Measurements from ENCODE around the gene DPP3.

Gene DPP3

GRCh38 chr11:66484806-66485380, 4.7 kb downstream of the DPP3 start:
- no peak for DNase-seq

- no peak for DNase-seq
These were observed 8.7 kb downstream of the DPP3 start for GRCh38 chr11:66488957-66489356.

GRCh38 chr11:66489636-66490035, 9.4 kb downstream of the DPP3 start:
- no peak for DNase-seq

- no peak for DNase-seq
These were observed 11.2 kb downstream of the DPP3 start for GRCh38 chr11:66491315-66491935.

- no peak for DNase-seq
These were observed 12.1 kb downstream of the DPP3 start for GRCh38 chr11:66492161-66492865.

- no peak for DNase-seq
These were observed 12.9 kb downstream of the DPP3 start for GRCh38 chr11:66493130-66493529.

- DNase-seq: no peak
These were observed 14.2 kb downstream of the DPP3 start for GRCh38 chr11:66494458-66494857.

GRCh38 chr11:66494935-66495334, 14.7 kb downstream of the DPP3 start:
- no peak for DNase-seq

- no peak for DNase-seq
These were observed 15.2 kb downstream of the DPP3 start for GRCh38 chr11:66495401-66495854.

GRCh38 chr11:66497206-66497605, 17.0 kb downstream of the DPP3 start:
- DNase-seq: no peak

GRCh38 chr11:66498506-66498905, 18.3 kb downstream of the DPP3 start:
- DNase-seq: no peak

- no peak for DNase-seq
These were observed 25.1 kb downstream of the DPP3 start for GRCh38 chr11:66505276-66505816.

- DNase-seq: no peak
These were observed 28.9 kb downstream of the DPP3 start for GRCh38 chr11:66509131-66509561.

GRCh38 chr11:66510271-66510989, 30.2 kb downstream of the DPP3 start, which contains the start of gene BBS1:
Gene BBS1 (plus strand): TSS chr11:66510635. CDS start chr11:66510660, 25 bp downstream.
- DNase-seq: peak; percentile 72

- DNase-seq: no peak
These were observed 30.7 kb downstream of the DPP3 start for GRCh38 chr11:66510990-66511339.

GRCh38 chr11:66523611-66524010, 43.4 kb downstream of the DPP3 start:
- no peak for DNase-seq

- DNase-seq: no peak
These were observed 44.2 kb downstream of the DPP3 start for GRCh38 chr11:66524304-66525040.

GRCh38 chr11:66529069-66529468, 48.8 kb downstream of the DPP3 start:
- DNase-seq: no peak

- DNase-seq: no peak
These were observed 49.4 kb downstream of the DPP3 start for GRCh38 chr11:66529655-66530054.

- DNase-seq: no peak
These were observed 50.9 kb downstream of the DPP3 start for GRCh38 chr11:66530927-66531709.

- no peak for DNase-seq
These were observed 51.6 kb downstream of the DPP3 start for GRCh38 chr11:66531841-66532240.

- DNase-seq: no peak
These were observed 52.5 kb downstream of the DPP3 start for GRCh38 chr11:66532784-66533183.
